SK-N-MC (cell line): ENCODE measurements around the gene TBC1D1.

Experiments used
- DNase-seq: peaks from one replicate; pipeline ENCODE4 v3.0.0-alpha.2; 2011; ENCODE audit warnings: low read depth, low spot score
- H3K27ac ChIP-seq: fragments of 200-600 bp; sonication (generic); 2 replicates; pipeline ENCODE4 v1.5.1; 2016; ENCODE audit warnings: mixed run types
- H3K36me3 ChIP-seq: fragments of 200-600 bp; sonication (generic); 2 replicates; pipeline ENCODE4 v1.6.1; 2017; ENCODE audit warnings: antibody characterized with exemption, low read length, mixed read lengths; ENCODE audit not compliant: insufficient read depth
- H3K4me3 ChIP-seq: fragments of 200-600 bp; sonication (generic); 2 replicates; pipeline ENCODE4 v1.5.1; 2016
- H3K9ac ChIP-seq: fragments of 200-600 bp; sonication (generic); 2 replicates; pipeline ENCODE4 v1.8.0; 2017; ENCODE audit warnings: mixed run types, mixed read lengths; ENCODE audit not compliant: insufficient read length
- H3K9me3 ChIP-seq: fragments of 200-600 bp; sonication (generic); 2 replicates; pipeline ENCODE4 v1.6.1; 2017; ENCODE audit warnings: low read depth, mild to moderate bottlenecking, antibody characterized with exemption, low read length, moderate library complexity, mixed read lengths
- EZH2 ChIP-seq: fragments of 200-600 bp; sonication (generic); IDR thresholded peaks from one replicate; pipeline ENCODE4 v1.6.1; 2017; ENCODE audit warnings: antibody characterized with exemption
- FOXP2 ChIP-seq: optimal IDR thresholded peaks from 2 replicates; pipeline ENCODE3; 2011; ENCODE audit warnings: mild to moderate bottlenecking, moderate library complexity; ENCODE audit not compliant: insufficient read depth; ENCODE audit errors: extremely low read length, control extremely low read depth
- POLR2AphosphoS5 ChIP-seq: IDR thresholded peaks from 2 replicates; pipeline ENCODE4 v1.6.1; 2012; ENCODE audit warnings: mild to moderate bottlenecking, low read depth, low read length, borderline replicate concordance

The TBC1D1 gene

DNA sequence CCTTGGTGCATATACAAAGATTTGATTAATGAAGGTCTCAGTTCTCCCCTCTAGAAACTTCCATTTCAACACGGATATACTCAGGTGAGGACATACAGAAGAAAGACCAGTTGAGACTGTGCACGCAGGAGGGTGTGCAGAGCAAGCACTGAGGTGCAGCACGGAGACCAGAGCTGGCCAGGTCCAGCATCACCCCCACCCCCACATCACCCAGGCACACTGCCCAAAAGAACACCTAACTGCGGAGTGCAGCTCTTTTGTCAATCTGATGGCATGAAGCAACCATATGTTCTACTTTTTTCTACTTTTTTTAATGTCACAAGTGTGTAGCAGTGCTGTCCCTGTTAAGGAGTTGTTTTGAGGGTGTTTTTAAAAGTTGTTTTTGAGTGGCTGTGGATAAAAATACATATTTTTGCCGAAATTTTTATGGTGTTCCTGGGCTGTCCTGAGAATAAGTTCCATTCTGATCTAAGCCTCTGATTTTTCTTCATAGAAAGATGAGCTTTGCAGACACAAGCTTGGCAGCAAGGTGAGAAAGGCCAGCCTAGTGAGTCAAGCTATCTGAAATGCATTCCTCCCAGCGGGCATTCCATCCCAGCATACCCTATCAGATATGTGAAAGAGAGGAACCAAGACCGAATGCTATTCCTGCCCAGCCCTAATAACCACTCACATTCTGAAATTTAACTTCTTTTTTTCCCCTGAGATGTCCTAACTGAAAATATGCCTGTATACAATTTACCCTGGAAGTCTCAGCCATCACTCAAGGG lies 243.0 kb downstream of the TBC1D1 start:
- Histone ChIP-seq H3K4me3 (no peak overlapping the region), H3K9me3 (no peaks in the 10 kb centered on the region), H3K27ac (no peak overlapping the region), H3K36me3 (no peaks in the 10 kb centered on the region), H3K9ac (no peak overlapping the region)
- TF ChIP-seq FOXP2 = no peak
- TF ChIP-seq EZH2 = no peak
- TF ChIP-seq POLR2AphosphoS5 = no peak
- DNase-seq = no peak

GRCh38 chr4:38135201-38135600 lies 244.3 kb downstream of the TBC1D1 start:
- DNase-seq = no peak
- H3K9me3 ChIP-seq = no peaks in the 10 kb centered on the region
- H3K36me3 ChIP-seq = no peaks in the 10 kb centered on the region
- TF ChIP-seq FOXP2 (no peak), POLR2AphosphoS5 (no peak), EZH2 (no peak)
- H3K4me3 ChIP-seq = no peak overlapping the region
- no peak overlapping the region for H3K9ac ChIP-seq
- H3K27ac ChIP-seq = no peak overlapping the region

DNA sequence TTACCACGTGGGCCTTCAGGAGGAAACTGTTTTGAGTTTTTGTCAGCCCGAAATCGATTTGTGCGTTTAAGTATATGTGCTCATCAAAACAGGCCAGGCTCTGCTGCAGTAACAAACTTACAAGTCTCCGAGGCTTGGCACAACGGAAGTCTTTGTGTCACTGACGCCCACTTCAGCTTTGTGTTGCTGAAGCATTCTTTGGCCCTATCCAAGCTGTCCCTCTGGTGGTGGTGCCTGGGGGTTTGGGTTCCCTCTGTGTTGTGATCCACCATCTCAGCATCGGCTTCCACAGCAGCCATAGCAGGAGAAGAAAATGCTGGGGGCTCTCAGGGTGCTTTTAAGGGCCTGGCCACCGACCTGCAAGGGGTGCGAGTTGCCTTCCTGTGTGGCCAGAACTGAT lies 245.7 kb downstream of the TBC1D1 start:
- Histone ChIP-seq H3K27ac (no peak overlapping the region), H3K9me3 (no peaks in the 10 kb centered on the region), H3K36me3 (no peaks in the 10 kb centered on the region), H3K4me3 (no peak overlapping the region), H3K9ac (no peak overlapping the region)
- TF ChIP-seq FOXP2 = no peak
- no peak for TF ChIP-seq POLR2AphosphoS5
- no peak for TF ChIP-seq EZH2
- DNase-seq = no peak

DNA sequence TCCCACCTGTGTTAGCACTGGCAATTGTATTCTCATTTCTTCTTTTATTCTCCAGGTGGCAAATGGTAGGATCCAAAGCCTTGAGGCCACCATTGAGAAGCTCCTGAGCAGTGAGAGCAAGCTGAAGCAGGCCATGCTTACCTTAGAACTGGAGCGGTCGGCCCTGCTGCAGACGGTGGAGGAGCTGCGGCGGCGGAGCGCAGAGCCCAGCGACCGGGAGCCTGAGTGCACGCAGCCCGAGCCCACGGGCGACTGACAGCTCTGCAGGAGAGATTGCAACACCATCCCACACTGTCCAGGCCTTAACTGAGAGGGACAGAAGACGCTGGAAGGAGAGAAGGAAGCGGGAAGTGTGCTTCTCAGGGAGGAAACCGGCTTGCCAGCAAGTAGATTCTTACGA lies 246.2 kb downstream of the TBC1D1 start:
- no peak for DNase-seq
- Histone ChIP-seq H3K27ac (no peak overlapping the region), H3K9ac (no peak overlapping the region), H3K36me3 (no peaks in the 10 kb centered on the region), H3K4me3 (no peak overlapping the region), H3K9me3 (no peaks in the 10 kb centered on the region)
- TF ChIP-seq FOXP2 = no peak
- TF ChIP-seq EZH2 = no peak

- no peak overlapping the region for H3K4me3 ChIP-seq
- H3K9me3 ChIP-seq = no peaks in the 10 kb centered on the region
- no peak overlapping the region for H3K9ac ChIP-seq
- no peak for DNase-seq
- H3K36me3 ChIP-seq = no peaks in the 10 kb centered on the region
- H3K27ac ChIP-seq = no peak overlapping the region
- TF ChIP-seq POLR2AphosphoS5 (no peak), EZH2 (no peak), FOXP2 (no peak)
Observed at GRCh38 chr4:38138363-38138762, 247.5 kb downstream of the TBC1D1 start.

- no peak overlapping the region for H3K4me3 ChIP-seq
- TF ChIP-seq FOXP2 = no peak
- TF ChIP-seq EZH2 = no peak
- TF ChIP-seq POLR2AphosphoS5 = no peak
- H3K9me3 ChIP-seq = no peaks in the 10 kb centered on the region
- H3K27ac ChIP-seq = no peak overlapping the region
- H3K36me3 ChIP-seq = no peaks in the 10 kb centered on the region
- H3K9ac ChIP-seq = no peak overlapping the region
- no peak for DNase-seq
Observed at GRCh38 chr4:38139187-38139586, 248.3 kb downstream of the TBC1D1 start.

- no peak for DNase-seq
- no peaks in the 10 kb centered on the region for H3K9me3 ChIP-seq
- no peak overlapping the region for H3K9ac ChIP-seq
- TF ChIP-seq FOXP2 (no peak), EZH2 (no peak), POLR2AphosphoS5 (no peak)
- H3K36me3 ChIP-seq = no peaks in the 10 kb centered on the region
- H3K4me3 ChIP-seq = no peak overlapping the region
- no peak overlapping the region for H3K27ac ChIP-seq
Observed at GRCh38 chr4:38140643-38141203, 249.8 kb downstream of the TBC1D1 start.

- no peak overlapping the region for H3K27ac ChIP-seq
- no peaks in the 10 kb centered on the region for H3K9me3 ChIP-seq
- TF ChIP-seq FOXP2 (no peak), EZH2 (no peak), POLR2AphosphoS5 (no peak)
- no peak for DNase-seq
- H3K9ac ChIP-seq = no peak overlapping the region
- H3K36me3 ChIP-seq = no peaks in the 10 kb centered on the region
- no peak overlapping the region for H3K4me3 ChIP-seq
Observed at GRCh38 chr4:38141808-38142500, 251.1 kb downstream of the TBC1D1 start.
